ENCODE results near the gene C1orf35. TPM values are rescaled to one million over a fixed set of nuclear protein-coding genes. Genes with fewer than 3 reads are reported as not detected.

C1orf35 gene
- total RNA-seq, 4 donors from 2014 or later, result 8.5 to 21.3 (median 18.1) TPM

- H3K4me1 ChIP-seq, result peaks cover 20 to 71% (median 26%) of the 10 kb centered on the region in 3 donors
- 100% methylated on average over 1 to 2 of the region's 13 CpGs for WGBS, 2 donors
- peaks cover 30 to 72% (median 37%) of the 10 kb centered on the region in 3 donors for H3K36me3 ChIP-seq
- no peak overlapping the region for H3K4me3 ChIP-seq
- no peak for DNase-seq
- H3K27ac ChIP-seq, result no peak overlapping the region
- TF ChIP-seq CTCF (IDR thresholded peaks at IDR 0.05) (no peak), POLR2A (IDR thresholded peaks at IDR 0.05) (no peak)
- no peaks in the 10 kb centered on the region for H3K27me3 ChIP-seq
- intact Hi-C loops (cut with DNase I), result no loop called here
- H3K9me3 ChIP-seq, result peaks cover 0 to 12% (median 10%) of the 10 kb centered on the region in 3 donors
These were observed 6.5 kb downstream of the C1orf35 start for GRCh38 chr1:228096416-228097332.

GRCh38 chr1:228095938-228096337 is 7.2 kb downstream of the C1orf35 start:
- no peak for DNase-seq
- 76 to 95% methylated on average over 5 to 6 of the region's 8 CpGs for WGBS, 2 donors
- no peak overlapping the region for H3K4me3 ChIP-seq
- no peaks in the 10 kb centered on the region for H3K27me3 ChIP-seq
- intact Hi-C loops (cut with DNase I), result no loop called here
- peaks cover 23 to 71% (median 29%) of the 10 kb centered on the region in 3 donors for H3K4me1 ChIP-seq
- TF ChIP-seq CTCF (IDR thresholded peaks at IDR 0.05) (no peak), POLR2A (IDR thresholded peaks at IDR 0.05) (no peak)
- H3K9me3 ChIP-seq, result peaks cover 0 to 12% (median 10%) of the 10 kb centered on the region in 3 donors
- peaks cover 30 to 70% (median 33%) of the 10 kb centered on the region in 3 donors for H3K36me3 ChIP-seq
- no peak overlapping the region for H3K27ac ChIP-seq

GRCh38 chr1:228095161-228095560 is 8.0 kb downstream of the C1orf35 start:
- Histone ChIP-seq H3K27ac (no peak overlapping the region), H3K4me1 (peaks cover 31 to 71% (median 37%) of the 10 kb centered on the region in 3 donors), H3K9me3 (peaks cover 0 to 12% (median 10%) of the 10 kb centered on the region in 3 donors), H3K4me3 (no peak overlapping the region), H3K27me3 (no peaks in the 10 kb centered on the region), H3K36me3 (peaks cover 29 to 62% (median 33%) of the 10 kb centered on the region in 3 donors)
- DNase-seq, result no peak
- intact Hi-C loops (cut with DNase I), result no loop called here
- TF ChIP-seq POLR2A (IDR thresholded peaks at IDR 0.05) (no peak), CTCF (IDR thresholded peaks at IDR 0.05) (no peak)
- 92 to 100% methylated on average over 2 of the region's 4 CpGs for WGBS, 2 donors

GRCh38 chr1:228094432-228095016 is 8.6 kb downstream of the C1orf35 start:
- TF ChIP-seq CTCF (IDR thresholded peaks at IDR 0.05), result no peak
- no peak for TF ChIP-seq POLR2A (IDR thresholded peaks at IDR 0.05)
- intact Hi-C loops (cut with DNase I), result no loop called here
- Histone ChIP-seq H3K27me3 (no peaks in the 10 kb centered on the region), H3K4me3 (no peak overlapping the region), H3K27ac (no peak overlapping the region), H3K9me3 (peaks cover 0 to 12% (median 10%) of the 10 kb centered on the region in 3 donors), H3K36me3 (peaks cover 26 to 56% (median 27%) of the 10 kb centered on the region in 3 donors), H3K4me1 (peaks cover 37 to 71% (median 43%) of the 10 kb centered on the region in 3 donors)
- 85 to 93% methylated on average over 10 to 13 of the region's 13 CpGs for WGBS, 2 donors
- no peak for DNase-seq
